ENCODE data around the gene ARSB.

The ARSB gene

DNA sequence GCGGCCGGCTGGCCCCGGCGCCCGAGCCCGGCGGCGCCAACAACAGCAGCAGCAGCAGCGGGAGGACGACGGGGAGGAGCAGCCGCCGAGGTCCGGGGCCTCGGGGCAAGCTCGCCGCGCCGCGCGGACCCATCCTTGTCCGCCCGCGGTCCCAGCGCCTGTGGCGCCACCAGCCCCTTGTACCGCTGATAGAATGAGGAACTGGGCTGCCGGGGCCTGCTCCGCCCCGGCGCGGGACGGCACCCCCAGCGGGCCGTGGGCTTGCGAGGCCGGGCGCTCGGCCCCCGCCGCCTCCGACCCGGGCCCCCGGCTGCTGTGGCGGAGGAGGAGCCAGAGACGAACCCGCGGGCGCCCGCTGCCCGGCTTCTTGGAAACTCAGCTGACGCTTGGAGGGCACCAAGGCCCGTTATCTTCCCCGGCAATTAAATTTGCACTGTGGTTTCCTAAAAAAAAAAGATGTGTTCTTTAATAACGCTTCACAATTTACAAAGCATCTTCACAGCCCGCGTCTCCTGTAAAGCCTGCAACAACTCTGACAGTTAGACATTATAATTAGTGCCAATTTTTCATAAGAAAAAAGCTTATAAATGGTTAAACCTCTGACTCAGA, at the start of gene ARSB:
Gene ARSB, minus strand, starts transcription at position 195 of the 609 bp plus-strand sequence. Its CDS starts 62 bp downstream, at position 133.
- peak; percentile 55 to 60 for DNase-seq

DNA sequence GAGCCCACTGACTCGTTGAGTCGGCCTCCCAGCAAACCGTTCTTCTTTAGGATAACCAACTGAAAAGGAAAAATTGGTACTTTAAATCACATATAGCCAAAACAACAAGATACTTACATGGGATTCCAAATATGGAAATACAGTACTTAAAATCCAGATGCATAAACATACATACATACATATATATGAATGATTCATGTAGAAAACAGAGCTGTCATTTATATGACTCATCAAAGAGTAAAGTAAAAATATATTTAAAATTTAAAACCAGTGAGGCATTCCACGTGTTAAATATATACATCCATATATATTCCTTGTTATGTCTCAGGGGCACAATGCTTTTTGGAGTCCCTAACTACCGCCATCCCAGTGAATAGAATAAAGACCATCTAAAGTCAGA, 47.7 kb upstream of the ARSB start:
- no peak for DNase-seq

DNA sequence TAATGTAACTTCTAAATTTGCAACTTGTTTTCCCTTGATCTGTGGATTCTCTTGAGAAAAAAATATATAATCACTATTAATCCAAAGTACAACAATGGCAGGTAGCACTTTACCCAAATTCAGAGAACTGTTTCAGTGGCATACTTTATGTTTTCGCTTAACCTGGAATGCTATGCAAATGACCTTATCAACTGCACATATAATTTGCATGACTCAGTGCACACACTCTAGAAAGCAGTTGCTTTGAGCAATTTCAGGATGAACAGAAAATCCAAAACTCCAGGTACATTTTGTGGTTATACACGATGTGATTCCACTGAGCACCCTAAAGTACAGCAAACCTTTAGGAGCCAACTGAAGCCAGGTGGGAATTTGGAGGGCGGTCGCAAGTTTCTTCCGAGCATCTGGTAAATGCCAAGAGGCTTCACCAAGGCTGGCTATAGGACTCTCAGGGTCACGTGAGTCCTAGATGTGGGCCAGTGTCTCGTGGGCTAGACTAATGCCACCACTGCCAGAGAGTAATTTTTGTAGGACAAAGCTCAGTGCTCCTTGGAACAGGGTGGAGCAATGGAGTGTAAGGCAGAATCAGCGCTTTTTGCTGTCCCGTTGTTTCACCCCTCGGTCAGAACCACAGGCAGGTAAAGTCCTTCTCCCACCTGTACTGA, 47.1 kb upstream of the ARSB start:
- no peak for DNase-seq

DNA sequence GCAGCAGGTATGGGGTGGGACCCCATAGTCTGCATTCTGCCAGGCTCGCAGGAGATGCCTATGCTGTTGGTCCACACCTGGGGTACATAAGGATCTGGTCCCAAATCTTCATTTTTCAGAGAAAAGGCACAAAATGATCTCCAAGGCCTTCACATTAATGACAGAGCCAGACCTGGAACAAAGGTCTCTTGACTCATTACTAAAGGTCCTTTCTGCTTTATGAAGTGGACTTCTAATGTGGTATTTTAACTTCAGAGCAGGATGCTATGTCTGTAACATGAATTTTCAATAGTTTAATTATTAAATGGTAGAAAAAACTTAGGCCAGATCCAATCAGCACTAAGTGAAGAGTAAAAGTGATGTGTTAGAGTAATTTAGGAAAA, 46.4 kb upstream of the ARSB start:
- DNase-seq, result no peak

DNA sequence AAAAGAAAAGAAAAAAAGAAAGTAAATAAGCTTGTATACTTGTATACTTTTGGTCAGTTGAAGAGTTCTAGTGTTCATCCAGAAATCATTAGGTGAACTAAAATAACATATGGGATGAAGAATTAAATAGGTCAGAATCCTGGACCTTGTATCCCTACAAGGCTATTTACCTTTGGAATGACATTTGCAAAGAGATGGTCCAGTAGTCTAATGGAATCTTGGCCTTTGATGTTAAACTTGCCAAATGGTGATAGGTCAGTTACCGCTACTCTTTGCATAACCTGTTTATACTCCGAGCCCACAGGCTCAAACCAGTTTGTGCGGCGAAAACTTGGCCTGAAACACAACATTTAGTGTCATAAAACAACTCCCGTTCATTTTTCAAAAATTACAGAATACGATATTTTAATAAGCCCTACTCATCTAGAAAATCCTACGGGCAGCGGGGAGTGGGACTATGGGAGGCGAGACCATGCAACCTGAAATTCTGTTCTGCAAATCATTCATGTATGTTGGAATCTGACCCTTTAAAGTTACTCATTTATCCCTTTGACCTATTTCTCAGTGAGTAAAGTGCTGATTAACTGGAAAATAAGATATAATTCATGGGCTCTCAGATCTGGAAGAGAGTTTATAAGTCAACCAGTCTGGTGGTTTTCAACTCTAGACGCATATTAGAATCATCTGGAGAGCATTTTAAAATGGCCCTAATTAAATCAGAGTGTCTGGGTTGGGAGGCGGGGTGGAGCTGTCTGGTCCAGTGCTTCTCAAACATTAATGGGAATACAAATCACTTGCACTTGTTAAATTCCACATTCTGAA, 45.8 kb upstream of the ARSB start:
- DNase-seq, result no peak

DNA sequence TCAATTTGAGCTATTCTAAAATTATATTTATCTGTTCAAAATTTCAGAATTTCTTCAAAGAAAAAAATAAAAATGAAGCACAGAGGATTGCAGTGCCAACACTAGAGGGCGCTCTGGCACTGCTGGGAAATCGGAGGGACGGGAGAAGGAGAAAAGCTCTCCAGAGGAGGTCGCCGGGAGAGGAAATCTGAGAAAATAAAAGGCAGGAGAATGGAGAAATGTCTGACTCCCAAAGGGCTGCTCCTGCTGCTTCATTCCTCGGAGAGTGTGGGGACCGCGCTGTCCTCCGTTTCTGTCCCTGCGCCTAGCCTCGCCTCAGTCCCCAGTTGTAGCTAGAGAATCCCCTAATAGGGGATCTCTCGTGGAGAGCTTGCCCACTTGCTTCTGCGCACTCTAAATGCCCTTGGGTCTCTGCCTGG, 40.0 kb upstream of the ARSB start:
- peak; percentile 33 to 80 for DNase-seq

DNA sequence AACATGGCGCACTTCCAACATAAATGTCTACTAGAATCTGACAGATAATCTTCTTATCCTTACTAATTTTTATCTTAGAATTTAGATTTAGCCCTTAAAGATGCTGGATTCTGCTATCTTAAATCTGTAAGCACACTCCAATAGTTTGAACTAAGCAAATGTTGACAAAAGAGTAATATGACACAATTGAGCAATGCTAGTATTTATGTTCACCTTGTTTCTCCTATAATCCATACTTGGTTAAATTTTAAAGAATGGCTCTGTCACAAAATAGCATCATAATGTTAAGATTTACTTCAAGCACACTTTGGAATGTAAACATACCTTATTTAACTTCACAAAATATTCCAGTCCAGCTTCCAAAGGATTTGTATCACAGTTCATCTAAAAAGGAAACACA, 38.8 kb upstream of the ARSB start:
- no peak for DNase-seq

DNA sequence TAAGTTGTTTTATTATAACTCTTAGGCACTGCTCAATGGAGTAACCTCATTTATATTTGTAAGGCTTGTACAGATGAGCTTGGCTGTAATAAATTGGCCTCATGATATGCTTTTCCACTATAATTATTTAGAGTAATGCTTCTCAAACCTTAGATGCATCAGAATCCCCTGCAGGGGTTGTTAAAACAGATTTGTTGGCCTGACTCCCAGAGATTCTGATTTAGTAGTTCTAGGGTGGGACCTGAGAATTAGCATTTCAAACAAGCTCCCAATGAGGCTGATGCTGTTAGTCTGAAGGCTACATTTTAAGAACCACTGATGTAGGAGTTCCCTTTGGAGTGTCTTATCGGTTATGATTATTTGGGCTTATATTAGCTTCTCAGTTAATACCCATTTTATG, 38.2 kb upstream of the ARSB start:
- DNase-seq, result no peak

DNA sequence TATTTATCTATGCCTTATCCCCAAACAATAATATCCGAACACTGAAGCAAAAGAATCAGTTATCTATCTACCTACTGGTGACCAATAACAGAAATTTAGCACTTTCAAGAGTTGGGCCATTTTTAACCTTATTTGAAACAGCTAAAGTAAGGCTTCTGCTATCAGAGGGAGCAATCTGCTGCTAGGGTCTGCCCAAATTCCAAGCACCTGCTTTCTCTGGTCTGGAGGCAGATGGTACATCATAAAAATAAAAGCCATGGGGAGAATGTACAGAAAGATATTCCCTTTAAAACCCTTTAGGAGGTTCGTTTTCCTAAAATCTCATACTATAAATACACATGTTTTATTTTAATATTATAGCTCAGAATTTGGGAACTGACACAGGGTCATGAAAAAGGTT, 37.7 kb upstream of the ARSB start:
- DNase-seq, result no peak

DNA sequence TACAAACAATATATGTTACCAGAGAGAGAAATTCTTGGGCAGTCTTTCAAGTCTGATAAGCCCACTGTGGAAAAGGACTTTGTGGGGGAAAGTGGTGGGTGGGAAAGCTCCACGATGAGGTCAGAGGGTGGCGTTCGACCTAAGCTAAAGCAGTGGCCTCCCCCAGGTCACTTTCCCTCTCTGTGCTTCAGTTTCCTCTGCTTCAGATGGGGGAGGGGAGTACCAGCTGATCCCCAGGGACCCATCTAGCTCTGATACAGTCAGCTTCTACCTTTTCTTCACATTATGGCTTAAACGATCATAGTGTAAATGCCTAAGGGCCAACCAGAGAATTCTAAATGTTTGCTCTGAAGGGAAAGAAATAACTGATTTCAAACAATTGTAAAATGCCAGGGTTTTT, 36.6 kb upstream of the ARSB start:
- no peak for DNase-seq

DNA sequence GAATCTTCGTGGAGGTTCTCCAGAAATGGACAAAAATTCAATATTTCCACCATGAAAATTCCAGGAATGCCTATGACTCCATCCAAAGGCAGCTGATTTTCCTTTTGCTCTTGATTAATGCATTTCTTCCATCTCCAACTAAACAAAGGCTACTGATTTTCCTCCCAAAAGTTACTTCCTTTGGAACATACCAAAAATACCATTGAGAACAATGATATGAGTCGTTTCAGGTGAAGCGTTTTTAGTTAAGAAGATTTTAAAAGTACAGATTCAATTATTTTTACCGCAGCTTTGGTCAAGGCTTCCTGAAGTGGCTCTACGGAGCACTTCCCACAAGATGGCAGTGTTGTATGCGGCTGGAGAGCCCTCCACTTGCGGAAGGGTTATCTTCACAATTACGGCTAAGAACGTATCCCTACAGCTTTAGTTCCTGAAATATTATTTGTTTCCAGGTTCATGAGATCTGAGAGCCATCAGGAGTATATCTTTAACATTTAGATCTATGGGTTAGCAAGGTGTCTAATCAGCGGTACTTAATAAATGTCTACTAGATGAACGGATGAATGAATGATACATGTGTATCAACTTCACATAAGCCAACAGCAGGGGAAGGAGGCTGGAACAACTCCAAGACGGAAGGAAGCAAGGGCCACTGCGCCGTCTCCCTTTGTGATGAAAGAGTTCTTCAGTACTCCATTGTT, 35.9 kb upstream of the ARSB start:
- peak; percentile 30 to 78 for DNase-seq

DNA sequence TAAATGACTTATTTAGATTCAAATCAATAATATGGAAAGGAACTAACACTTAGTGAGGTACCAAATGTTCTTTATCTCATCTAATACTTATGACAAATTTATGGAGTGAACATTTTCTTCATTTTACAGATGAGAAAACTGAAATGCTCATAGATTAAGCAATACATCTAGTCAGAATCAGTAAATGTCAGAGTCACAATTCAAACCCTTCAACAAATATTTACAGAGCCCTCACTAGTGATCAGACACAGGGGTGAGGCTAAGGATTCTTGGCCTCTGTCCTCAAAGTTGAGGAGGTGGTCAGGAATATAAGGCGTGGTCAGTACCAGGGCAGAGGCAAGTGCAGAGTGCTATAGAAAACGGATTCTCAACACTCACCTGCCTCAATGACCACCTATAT, 29.5 kb upstream of the ARSB start:
- no peak for DNase-seq

DNA sequence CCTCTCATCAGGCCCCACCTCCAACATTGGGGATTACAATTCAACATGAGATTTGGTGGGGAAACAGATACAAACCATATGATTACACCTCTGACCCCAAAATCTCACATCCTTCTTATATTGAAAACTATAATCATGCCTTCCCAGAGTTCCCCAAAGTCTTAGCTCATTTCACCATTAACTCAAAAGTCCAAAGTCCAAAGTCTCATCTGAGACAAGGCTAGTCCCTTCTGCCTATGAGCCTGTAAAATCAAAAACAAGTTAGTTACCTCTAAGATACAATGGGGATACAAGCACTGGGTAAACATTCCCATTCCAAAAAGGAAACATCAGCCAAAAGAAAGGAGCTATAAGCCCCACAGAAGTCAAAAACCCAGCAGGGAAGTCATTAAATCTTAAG, 26.8 kb upstream of the ARSB start:
- DNase-seq, result no peak

DNA sequence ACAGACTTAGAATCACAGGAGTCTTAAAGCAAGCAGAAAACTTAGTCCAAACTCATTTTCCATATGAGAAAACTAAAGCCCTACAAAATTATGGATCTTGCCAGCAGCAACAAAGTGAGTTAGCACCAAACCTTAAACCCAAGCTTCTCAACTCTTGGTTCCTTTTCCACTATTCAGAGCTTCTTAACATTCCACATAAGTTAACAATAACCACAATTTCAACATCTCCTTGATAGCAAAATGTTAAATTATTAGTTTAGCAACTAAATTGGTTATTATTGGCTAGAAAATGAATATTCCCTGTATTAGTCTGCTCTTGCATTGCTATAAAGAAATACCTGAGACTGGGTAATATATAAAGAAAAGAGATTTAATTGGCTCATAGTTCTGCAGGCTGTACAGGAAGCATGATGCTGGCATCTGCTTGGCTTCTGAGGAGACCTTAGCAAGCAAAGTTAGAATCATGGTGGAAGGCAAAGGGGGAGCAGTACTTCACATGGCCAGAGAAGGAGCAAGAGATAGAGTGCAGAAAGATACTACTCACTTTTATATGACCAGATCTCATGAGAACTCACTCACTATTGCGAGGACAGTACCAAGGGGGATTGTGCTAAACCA, 26.2 kb upstream of the ARSB start:
- no peak for DNase-seq

DNA sequence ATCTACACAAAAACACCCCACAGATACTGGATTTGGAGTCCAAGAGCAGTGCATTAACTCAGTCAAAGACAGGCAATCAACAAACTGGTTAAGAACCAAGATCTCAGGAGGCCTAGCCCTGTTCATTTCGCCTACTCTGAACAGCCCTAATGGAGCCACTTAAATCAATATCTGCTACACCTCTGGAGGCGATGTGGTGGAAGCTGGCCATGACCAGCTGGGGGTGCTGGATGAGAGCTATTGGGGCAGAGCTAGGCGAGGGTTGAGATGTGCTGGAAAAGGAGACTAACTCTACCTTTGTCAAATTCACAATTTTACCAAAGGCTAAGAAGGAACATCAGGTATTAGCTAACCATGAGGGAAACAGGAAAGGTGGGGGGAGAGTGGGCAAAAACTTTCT, 23.3 kb upstream of the ARSB start:
- no peak for DNase-seq

DNA sequence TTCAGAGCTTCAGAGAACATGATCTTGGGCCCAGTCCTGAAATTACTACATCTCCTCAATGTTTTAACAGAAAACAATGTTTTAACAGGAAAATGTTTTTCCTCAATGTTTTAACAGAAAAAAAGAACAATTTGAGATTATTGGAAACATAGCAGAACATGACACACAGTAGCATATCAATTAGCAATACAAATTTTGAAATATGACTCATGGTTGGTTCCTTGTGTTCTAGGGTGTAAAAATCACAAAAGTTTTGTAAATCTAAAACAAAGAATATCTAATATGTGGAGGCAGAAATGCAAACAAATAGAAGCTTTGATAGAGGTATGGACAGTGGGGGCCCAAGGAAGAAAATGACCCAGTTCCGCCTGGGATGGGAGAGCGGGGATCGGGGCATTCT, 22.8 kb upstream of the ARSB start:
- DNase-seq, result no peak

DNA sequence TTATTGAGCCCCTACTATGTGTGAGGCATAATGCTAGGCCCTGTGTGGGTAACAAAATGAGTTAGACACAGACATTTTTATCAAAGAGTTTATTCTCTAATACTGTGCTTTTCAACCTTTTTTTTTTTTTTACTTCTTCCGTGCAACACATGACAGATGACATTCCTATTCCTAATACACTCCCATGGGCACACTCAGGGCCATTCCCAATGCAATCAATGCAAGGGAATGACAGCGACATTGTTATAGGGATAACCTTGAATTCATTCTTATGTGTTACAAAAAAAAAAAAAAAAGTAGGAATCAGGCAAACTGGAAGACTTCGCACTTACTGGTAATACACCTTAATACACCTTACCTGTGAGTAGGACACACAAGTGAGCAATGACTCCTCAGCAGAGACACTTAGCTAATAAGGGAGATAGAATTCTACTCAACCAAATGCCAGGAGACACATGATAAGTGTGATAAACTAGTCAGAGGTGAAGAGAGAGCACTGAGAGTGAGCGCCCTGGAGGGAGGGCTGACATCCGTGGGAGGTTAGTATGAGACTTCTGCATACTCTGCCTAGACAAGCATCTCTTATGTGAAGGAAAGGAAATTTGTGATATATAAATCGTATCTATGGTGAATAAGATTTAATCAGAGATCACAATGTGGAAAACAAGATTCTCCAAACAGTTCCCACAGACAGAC, 21.0 kb upstream of the ARSB start:
- DNase-seq, result no peak

DNA sequence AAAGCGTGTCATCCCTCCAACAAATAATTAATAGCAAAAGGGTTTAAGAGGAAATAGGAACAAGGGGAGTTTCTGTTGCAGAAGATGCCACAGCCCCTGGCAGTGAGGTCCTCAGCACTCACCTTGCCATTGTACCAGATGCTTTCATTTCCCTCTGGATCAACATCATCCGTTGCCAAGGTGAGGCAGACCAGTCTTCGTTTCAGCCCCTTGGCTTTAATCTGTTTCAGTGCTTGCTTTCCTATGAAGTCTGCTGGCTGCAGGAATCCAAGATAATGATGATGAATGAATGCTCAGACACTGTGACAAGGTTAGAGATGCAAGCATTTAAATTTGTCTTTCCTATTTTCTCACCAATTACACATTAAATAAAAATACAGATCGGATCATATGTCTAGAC, 20.0 kb upstream of the ARSB start:
- DNase-seq, result no peak

DNA sequence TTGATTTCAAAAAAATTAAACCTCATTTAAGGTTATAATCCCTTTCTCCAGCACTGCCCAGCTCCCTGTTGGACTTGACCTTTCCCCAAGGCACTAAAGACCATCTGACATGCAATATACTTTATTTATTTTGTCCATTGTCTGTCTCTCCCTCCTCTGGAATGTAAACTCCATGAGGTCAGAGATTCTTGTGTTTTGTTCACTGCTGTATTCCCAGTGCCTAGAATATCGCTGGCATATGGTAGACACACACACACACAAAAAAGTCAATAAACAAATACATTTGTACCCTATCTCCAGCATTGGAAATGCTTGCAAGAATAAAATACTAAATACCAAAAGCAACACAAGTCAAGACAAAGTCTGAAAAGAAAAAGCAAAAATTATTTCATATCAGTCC, 17.3 kb upstream of the ARSB start:
- DNase-seq, result no peak

DNA sequence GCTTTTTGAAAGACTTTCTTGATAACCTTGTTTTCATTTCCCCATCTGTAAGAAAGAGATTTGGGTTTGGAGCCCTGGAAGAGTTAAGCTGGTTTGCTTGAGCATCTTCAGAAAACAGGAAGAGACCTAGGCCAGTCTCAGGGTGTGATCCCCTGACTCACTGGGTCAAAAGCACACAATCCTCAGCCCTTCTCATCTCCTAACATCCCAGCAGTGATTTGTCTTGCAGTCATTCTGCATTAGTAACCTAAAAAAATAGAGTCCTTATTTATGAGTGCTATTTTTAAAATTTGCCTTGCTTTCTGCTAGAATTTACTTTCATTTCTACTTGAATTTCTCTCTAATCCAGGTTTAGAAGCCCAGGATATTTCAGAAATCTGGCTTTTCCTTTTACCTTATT, 16.4 kb upstream of the ARSB start:
- DNase-seq, result no peak

DNA sequence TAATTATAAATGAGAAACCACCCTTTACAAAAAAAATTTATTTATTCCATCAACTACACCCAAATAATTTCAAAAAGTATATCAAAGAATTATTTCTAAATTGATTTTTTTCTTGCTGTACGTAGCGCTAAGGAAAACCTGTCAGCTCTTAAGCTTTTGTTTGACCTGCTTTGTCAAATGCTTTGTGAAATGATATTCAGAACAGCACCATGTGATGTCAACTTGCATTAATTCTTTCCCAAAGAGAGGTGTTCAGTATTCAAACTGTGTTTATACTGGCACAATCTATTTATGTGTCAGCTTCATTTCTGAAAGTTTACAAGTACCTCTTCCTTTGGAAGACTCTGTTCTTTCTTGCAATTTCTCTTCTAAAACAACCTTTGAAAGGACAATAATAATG, 12.0 kb upstream of the ARSB start:
- DNase-seq, result no peak

DNA sequence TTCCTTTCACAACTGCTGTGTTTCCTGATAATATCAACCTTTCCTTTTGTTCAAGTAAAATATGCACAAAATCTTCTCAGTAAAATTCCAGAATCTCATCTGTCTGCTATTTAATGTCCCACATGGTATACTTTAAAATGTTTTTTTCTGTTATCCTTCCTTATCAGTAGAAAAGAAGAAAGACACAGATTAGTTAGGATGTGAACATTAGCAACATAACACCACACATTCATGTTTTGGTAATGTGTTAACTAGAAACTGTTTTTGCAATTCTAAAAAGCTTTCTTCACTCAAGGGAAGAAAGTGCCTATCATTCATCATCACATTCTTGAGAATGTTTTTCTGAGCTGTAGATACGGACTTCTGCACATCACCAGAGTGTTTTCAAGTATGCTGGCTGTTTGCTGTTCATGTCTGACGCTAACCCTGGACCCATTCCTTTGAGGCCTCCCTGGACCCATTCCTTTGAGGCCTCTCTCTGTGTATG, 10.5 kb upstream of the ARSB start:
- no peak for DNase-seq

Measured in inflammatory macrophage treated with lipopolysaccharide for 1 hour (primary cell).